Heart right ventricle (tissue), 16 donors: ENCODE data around the gene AFMID. TPM values are rescaled to one million over a fixed set of nuclear protein-coding genes. Genes with fewer than 3 reads are reported as not detected.

Experiments used
- ATAC-seq, 8 donors: fragments of 200-7000 bp; cut with Tn5 transposase; one replicate each; pipeline ENCODE4 v1.9.1; 2020; ENCODE audit warnings: mild to moderate bottlenecking in 8 of 8, moderate library complexity in 8 of 8, moderate number of reproducible peaks in 1 of 8
- DNase-seq, 2 donors: peaks; one replicate each; pipeline ENCODE4 v3.0.0-alpha.2; 2020
- H3K27ac ChIP-seq, 10 donors: fragments of 200-600 bp; sonication (generic) in 2 of 10; one replicate each; pipeline versions ENCODE4 v1.5.0 to v1.8.0; 2020 to 2022; ENCODE audit warnings: mild to moderate bottlenecking in 3 of 10
- H3K27me3 ChIP-seq, 7 donors: fragments of 200-600 bp; one replicate each; pipeline ENCODE4 v1.8.0; 2021 to 2022; ENCODE audit warnings: mild to moderate bottlenecking in 2 of 7
- H3K36me3 ChIP-seq, 9 donors: fragments of 200-600 bp; sonication (generic) in 1 of 9; one replicate each; pipeline versions ENCODE4 v1.5.0 to v1.8.0; 2020 to 2022; ENCODE audit warnings: mild to moderate bottlenecking in 2 of 9
- H3K4me1 ChIP-seq, 9 donors: fragments of 200-600 bp; sonication (generic) in 1 of 9; one replicate each; pipeline versions ENCODE4 v1.5.0 to v1.8.0; 2020 to 2022; ENCODE audit warnings: mild to moderate bottlenecking in 4 of 9
- H3K4me3 ChIP-seq, 10 donors: fragments of 200-600 bp; sonication (generic) in 2 of 10; one replicate each; pipeline versions ENCODE4 v1.5.0 to v1.8.0; 2020 to 2022; ENCODE audit warnings: mild to moderate bottlenecking in 7 of 10, moderate library complexity in 2 of 10
- H3K9me3 ChIP-seq, 11 donors: fragments of 200-600 bp in 10 of 11; sonication (generic) in 2 of 11; one replicate each; pipeline versions ENCODE4 v1.5.0 to v1.8.0; 2013 to 2022; ENCODE audit warnings: mild to moderate bottlenecking in 2 of 11, control low read depth in 1 of 11, moderate library complexity in 1 of 11
- WGBS, 2 donors: extraction: QIAGEN DNeasy Blood & Tissue Kit; methylation state at CpG; one replicate each; pipeline ENCODE4 v1.1.7; 2013; ENCODE audit warnings: inconsistent platforms in 1 of 2; 5-methylcytosine and 5-hydroxymethylcytosine counted together
- intact Hi-C, 10 donors: fragments of 100-400 bp; cut with DNase I; formaldehyde crosslinking; loops; one replicate each; pipeline versions ENCODE4 v1.11.1 to v1.14.2; 2022
- polyA plus RNA-seq, 2 donors: library from polyadenylated mRNA; stranded (reverse); fragments of 200-250 nt; gene quantifications; one replicate each; pipeline ENCODE4 v1.2.3, GENCODE V29; 2013
- total RNA-seq, 10 donors: library from RNA; stranded (reverse); fragmentation: NEBNext Ultra II Directional in 3 of 10; extraction: Animal tissue kit (Norgen Biotek cat#: 25700) in 3 of 10; gene quantifications; one replicate each; pipeline versions ENCODE4 v1.2.1 to v1.2.4, GENCODE V29; 2021 to 2023
- TF ChIP-seq, protein P1 (sequence below), 9 donors: fragments of 200-600 bp; sonication (generic) in 2 of 9; IDR thresholded peaks; one replicate each; pipeline versions ENCODE4 v1.5.0 to v1.8.0; 2021 to 2022; ENCODE audit warnings: antibody characterized with exemption in 9 of 9, mild to moderate bottlenecking in 5 of 9, moderate library complexity in 1 of 9
- donor health status: Arrhythmogenic right ventricular cardiomyopathy.
- donor health status: ischemic (EF 13 %, LVEDD 7.1; RV severe dilation, severe dysfunction).
- donor health status: healthy with polysubstance abuse.
- donor health status: DM: no; HTN: yes; CAD: no.
- donor health status: DM: no; HTN: no; CAD: no.
- donor health status: ischemic (EF 25% LVEDD 6.9; RV normal size, moderate dysfunction).
- donor health status: ischemic (EF 25% LVEDD 5.7; RV mildly dilated, moderate dysfunction).
- donor health status: healthy.
- donor health status: DM: yes; HTN: yes; CAD: no.
- donor health status: Ischemic cardiomyopathy.
- donor health status: ischemic (EF 35%, LVEDD 5.7; RV mildly dilated, moderate dysfunction).
- donor health status: nonischemic (EF 11% LVEDD 7.7; RV severe dilation, severe dysfunction).
- donor health status: DM: yes; HTN: yes; CAD: no.
- donor health status: PGD.
- donor health status: ischemic (EF 29% LVEDD 5.4; RV normal size, mild dysfunction).
- donor health status: nonischemic (EF 23%, LVEDD 6.1; RV moderate dilation, normal function).

The AFMID gene
- total and polyA plus RNA-seq, 12 donors: 13.0 to 42.4 (median 28.2) TPM

DNA sequence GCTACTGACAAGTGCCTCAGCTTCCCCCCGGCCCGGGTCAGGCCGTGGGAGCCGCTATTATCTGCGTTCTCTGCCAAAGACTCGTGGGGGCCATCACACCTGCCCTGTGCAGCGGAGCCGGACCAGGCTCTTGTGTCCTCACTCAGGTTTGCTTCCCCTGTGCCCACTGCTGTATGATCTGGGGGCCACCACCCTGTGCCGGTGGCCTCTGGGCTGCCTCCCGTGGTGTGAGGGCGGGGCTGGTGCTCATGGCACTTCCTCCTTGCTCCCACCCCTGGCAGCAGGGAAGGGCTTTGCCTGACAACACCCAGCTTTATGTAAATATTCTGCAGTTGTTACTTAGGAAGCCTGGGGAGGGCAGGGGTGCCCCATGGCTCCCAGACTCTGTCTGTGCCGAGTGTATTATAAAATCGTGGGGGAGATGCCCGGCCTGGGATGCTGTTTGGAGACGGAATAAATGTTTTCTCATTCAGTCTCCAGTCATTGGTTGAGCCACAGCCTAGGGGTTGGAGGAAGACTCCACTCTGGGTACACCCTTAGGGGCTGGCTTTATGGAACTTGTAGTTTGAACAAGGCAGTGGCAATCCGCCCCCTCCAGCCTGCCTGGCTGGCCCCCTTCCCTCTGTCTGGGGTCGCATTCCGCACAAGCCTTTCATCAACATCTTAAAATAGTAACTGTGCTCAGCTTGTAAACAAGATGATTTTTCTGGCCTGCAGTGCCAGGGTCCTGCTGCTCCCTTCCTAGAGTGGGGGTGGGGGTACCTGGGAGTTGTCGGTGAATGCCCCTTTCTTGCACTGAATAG, 14.7 kb upstream of the AFMID start:
- Histone ChIP-seq H3K36me3 (peaks cover 0 to 38% (median 10%) of the 10 kb centered on the region in 9 donors), H3K27me3 (no peaks in the 10 kb centered on the region), H3K9me3 (no peaks in the 10 kb centered on the region), H3K4me3 (peak overlapping the region in 2 of 10 donors; percentile 8 to 27), H3K4me1 (peaks cover 39 to 87% (median 70%) of the 10 kb centered on the region in 9 donors), H3K27ac (peak overlapping the region; percentile 80 to 94 (median 88))
- TF ChIP-seq, protein P1, sequence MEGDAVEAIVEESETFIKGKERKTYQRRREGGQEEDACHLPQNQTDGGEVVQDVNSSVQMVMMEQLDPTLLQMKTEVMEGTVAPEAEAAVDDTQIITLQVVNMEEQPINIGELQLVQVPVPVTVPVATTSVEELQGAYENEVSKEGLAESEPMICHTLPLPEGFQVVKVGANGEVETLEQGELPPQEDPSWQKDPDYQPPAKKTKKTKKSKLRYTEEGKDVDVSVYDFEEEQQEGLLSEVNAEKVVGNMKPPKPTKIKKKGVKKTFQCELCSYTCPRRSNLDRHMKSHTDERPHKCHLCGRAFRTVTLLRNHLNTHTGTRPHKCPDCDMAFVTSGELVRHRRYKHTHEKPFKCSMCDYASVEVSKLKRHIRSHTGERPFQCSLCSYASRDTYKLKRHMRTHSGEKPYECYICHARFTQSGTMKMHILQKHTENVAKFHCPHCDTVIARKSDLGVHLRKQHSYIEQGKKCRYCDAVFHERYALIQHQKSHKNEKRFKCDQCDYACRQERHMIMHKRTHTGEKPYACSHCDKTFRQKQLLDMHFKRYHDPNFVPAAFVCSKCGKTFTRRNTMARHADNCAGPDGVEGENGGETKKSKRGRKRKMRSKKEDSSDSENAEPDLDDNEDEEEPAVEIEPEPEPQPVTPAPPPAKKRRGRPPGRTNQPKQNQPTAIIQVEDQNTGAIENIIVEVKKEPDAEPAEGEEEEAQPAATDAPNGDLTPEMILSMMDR (IDR thresholded peaks at IDR 0.05): no peak
- intact Hi-C loops: loop anchor here in 4 of 10 donors (5.0 to 10.0 kb wide), 2 partner anchors 45 to 148 kb away; partner anchors contain the start of gene TMC6 (in 3 of the 4)
- 33 to 40% methylated on average over 19 of the region's 19 CpGs for WGBS, 2 donors
- ATAC-seq: peak; percentile 9 to 63 (median 36)
- peak; percentile 56 to 57 for DNase-seq

DNA sequence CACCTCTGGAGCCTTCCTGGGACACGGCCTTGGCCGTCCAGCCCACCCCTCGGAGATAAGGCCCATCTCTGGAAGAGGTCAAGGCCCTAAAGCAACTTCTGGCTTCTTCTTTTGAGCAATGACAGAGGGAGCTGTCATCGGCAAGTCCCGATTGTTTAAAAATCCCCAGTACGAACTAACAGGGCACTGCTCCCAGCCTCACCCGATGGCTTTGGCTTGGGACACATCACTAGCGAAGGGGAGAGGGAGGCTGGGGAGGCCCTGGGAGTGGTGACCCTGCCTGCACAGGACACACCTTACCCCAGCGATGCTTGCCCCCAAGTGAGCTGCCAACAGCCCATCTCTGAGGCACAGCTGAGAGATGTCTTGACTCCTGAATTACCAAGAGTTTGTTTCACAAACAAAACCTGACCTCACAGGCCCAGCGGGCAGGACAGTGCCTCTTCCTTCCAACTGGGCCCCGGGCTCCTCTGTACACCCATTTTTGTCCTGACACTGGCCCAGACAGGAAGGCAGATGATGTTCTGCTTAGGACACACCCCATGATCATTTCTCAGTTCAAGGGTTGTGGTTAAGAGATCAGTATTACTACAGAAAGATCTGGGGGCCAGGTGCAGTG, 14.0 kb upstream of the AFMID start:
- Histone ChIP-seq H3K27me3 (no peaks in the 10 kb centered on the region), H3K27ac (peak overlapping the region; percentile 80 to 94 (median 88)), H3K36me3 (peaks cover 0 to 38% (median 10%) of the 10 kb centered on the region in 9 donors), H3K9me3 (no peaks in the 10 kb centered on the region), H3K4me1 (peaks cover 39 to 82% (median 70%) of the 10 kb centered on the region in 9 donors), H3K4me3 (no peak overlapping the region)
- intact Hi-C loops: loop anchor here in 4 of 10 donors (5.0 to 10.0 kb wide), 2 partner anchors 46 to 148 kb away; partner anchors contain the start of gene TMC6 (in 3 of the 4)
- peak in 1 of 2 donors; percentile 21 for DNase-seq
- TF ChIP-seq, protein P1 (IDR thresholded peaks at IDR 0.05): no peak
- WGBS, 2 donors: 36 to 46% methylated on average over 11 of the region's 11 CpGs
- ATAC-seq: peak in 5 of 8 donors; percentile 3 to 15 (median 7)

DNA sequence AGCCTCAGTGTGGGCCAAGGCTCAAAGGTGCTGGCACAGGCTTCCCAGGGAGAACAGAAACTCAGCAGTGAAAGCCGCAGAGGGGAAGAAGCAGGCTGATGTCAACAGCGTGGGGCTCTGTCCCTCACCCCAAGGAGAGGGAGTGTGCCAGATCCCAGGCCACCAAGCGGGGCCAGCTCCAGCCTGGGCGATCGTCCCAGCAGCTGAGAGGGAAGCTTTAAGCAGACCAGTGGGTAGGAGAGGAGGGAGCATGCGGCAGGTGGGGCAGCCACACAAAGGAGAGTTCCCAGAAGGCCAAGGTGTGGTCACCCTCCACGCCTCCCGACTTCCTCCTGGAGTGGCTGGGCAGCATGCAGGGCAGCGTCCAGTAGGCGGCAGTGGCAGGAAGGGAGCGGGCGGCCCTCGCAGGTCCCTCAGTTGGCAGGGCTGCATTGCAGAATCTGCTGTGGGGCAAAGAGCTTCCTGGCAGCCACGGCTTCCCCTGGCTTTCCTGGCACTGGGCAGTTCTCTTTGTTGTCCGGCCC, 12.8 kb upstream of the AFMID start:
- Histone ChIP-seq H3K27me3 (no peaks in the 10 kb centered on the region), H3K27ac (peak overlapping the region; percentile 80 to 94 (median 88)), H3K36me3 (peaks cover 0 to 43% (median 10%) of the 10 kb centered on the region in 9 donors), H3K4me1 (peaks cover 37 to 83% (median 65%) of the 10 kb centered on the region in 9 donors), H3K9me3 (no peaks in the 10 kb centered on the region), H3K4me3 (peak overlapping the region in 1 of 10 donors; percentile 25)
- intact Hi-C loops: loop anchor here in 5 of 10 donors (1.0 to 10.0 kb wide), 4 partner anchors 47 to 150 kb away; partner anchors contain the start of gene TMC6 (in 3 of the 5)
- TF ChIP-seq, protein P1 (IDR thresholded peaks at IDR 0.05): peak; percentile 39 to 79 (median 63)
- WGBS, 2 donors: 20 to 25% methylated on average over 15 of the region's 15 CpGs
- ATAC-seq: peak; percentile 61 to 82 (median 77)
- DNase-seq: peak; percentile 83 to 87
